GM18870 (cell line): ENCODE data around the gene ACAD9.

Source experiments
- ATAC-seq: cut with Tn5 transposase; IDR thresholded peaks from one replicate; pipeline ENCODE4 v1.9.1; 2021; ENCODE audit warnings: moderate library complexity; ENCODE audit not compliant: unreplicated experiment

ACAD9 gene

GRCh38 chr3:128932516-128933212 is 53.2 kb downstream of the ACAD9 start:
- no peak for ATAC-seq

GRCh38 chr3:128933213-128933921 is 53.9 kb downstream of the ACAD9 start:
- no peak for ATAC-seq

- no peak for ATAC-seq
Measured at GRCh38 chr3:128933922-128934253, 54.5 kb downstream of the ACAD9 start.

- ATAC-seq = no peak
Measured at GRCh38 chr3:128935922-128936321, 56.5 kb downstream of the ACAD9 start.

GRCh38 chr3:128936341-128936740 is 56.9 kb downstream of the ACAD9 start:
- no peak for ATAC-seq

GRCh38 chr3:128940252-128940651 is 60.8 kb downstream of the ACAD9 start:
- no peak for ATAC-seq

- ATAC-seq = no peak
Measured at GRCh38 chr3:128942161-128942952, 62.9 kb downstream of the ACAD9 start.

- ATAC-seq = no peak
Measured at GRCh38 chr3:128945041-128945877, 65.8 kb downstream of the ACAD9 start.

- no peak for ATAC-seq
Measured at GRCh38 chr3:128945878-128946175, 66.4 kb downstream of the ACAD9 start.

- ATAC-seq = no peak
Measured at GRCh38 chr3:128946411-128946810, 67.0 kb downstream of the ACAD9 start.

- ATAC-seq = no peak
Measured at GRCh38 chr3:128949158-128949557, 69.7 kb downstream of the ACAD9 start.

GRCh38 chr3:128950223-128950938 is 71.0 kb downstream of the ACAD9 start:
- ATAC-seq = no peak

GRCh38 chr3:128956440-128956839 is 77.0 kb downstream of the ACAD9 start:
- ATAC-seq = no peak
